IPS-NIHi7 (cell line): ENCODE measurements around the gene HJV.

Source experiments
- DNase-seq: peaks from one replicate; pipeline ENCODE4 v3.0.0; 2012; ENCODE audit warnings: mixed read lengths; ENCODE audit errors: extremely low spot score

The HJV gene

DNA sequence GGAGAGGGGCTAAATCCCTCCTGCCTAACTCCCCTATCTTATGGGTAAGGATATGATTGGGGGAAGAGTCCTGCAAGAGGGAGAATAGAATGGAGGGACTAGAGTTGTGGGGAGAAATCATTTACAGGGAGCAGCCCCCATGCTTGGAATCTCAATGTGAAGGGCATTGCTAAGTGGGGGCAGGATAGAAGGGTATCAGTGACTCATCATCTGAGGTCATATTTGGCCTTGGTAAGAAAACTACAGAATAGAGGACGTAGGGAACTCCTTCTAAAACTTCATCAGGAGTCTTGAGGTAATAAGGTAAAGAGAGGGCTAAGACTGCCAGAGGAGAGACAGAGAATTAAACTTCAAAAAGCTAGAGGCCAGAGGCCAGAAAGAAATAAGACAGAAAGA, 487 bp downstream of the HJV start:
- DNase-seq, result no peak

DNA sequence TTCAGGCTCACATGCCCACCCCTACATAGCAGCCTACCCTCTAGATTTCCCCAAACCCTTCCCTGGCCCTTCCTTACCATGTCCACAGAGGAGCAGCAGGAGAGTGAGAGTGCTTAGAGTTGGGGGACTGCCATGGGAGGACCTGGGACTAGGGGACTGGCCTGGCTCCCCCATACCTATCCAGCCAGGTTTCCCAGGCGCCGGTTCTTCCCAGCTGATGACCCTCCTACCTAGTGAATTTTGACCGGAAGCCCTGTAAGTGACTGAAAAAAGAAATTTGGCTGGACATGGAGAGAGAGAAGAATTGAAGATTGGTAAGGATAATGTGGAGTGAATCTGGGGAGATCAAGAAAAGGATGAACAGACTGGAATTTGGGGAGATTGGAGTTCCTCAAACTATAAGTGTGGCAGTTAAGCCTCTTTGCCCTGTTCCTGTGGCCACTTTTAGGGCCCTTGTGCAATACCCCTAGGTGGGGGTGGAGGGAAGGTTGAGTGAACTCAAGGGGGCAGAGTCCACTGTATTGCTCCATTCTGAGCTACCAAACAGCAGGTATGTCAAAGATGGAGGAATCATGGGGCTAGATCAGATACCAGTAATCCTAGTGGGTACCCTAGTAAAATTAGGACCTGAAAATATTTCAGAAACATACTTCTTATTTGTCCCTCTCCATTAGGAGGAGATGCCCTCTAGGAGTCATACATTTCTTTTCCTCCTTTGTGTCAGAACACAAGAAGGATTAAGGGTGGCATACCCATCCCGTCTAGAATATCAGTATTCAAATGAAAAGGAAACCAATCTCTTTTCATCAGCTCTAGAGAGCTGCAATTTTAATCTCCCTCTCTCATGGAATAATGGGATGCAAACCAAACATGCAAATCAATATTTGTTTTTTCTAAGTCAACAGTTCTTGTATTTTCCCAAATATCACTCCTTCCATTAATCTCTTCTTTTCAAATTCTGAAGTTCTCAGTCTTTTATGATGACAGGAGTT, 1.2 kb downstream of the HJV start:
- DNase-seq, result no peak

GRCh38 chr1:146019231-146020057, 2.1 kb downstream of the HJV start:
- peak; percentile 68 for DNase-seq

- DNase-seq, result no peak
These were observed 4.6 kb downstream of the HJV start for GRCh38 chr1:146016891-146017290.

- DNase-seq, result no peak
These were observed 8.0 kb downstream of the HJV start for GRCh38 chr1:146013559-146013922.

GRCh38 chr1:146012703-146013558, 8.6 kb downstream of the HJV start:
- DNase-seq, result peak; percentile 35

GRCh38 chr1:146010126-146010738, 11.3 kb downstream of the HJV start:
- DNase-seq, result no peak

DNA sequence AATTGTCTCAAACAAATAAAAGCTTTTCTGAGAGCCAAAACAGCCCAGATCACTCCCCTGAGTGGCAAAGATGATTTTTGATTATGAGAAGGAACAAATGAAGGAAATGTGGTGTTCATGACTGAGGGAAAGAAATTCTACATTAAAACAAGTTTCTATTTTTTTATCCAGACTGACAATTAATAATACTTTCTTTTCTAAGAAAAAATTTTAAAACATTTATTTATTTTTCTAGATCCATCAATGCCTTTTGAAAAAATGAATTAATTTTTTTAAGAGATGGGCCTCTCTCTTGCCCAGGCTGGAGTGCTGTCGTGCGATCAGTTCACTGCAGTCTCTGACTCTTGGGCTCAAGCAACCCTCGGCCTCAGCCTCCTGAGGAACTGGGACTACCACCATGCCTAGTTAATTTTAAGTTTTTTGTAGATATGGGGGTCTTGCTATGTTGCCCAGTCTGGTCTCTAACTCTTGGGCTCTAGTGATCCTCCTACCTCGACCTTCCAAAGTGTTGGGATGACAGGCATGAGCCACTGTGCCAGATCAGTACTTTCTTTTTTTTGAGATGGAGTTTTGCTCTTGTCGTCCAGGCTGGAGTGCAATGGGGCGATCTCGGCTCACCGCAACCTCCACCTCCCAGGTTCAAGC, 13.9 kb downstream of the HJV start:
- DNase-seq, result no peak

GRCh38 chr1:146001709-146002108, 19.8 kb downstream of the HJV start:
- DNase-seq, result no peak

GRCh38 chr1:145999321-146000024, 22.1 kb downstream of the HJV start:
- no peak for DNase-seq

DNA sequence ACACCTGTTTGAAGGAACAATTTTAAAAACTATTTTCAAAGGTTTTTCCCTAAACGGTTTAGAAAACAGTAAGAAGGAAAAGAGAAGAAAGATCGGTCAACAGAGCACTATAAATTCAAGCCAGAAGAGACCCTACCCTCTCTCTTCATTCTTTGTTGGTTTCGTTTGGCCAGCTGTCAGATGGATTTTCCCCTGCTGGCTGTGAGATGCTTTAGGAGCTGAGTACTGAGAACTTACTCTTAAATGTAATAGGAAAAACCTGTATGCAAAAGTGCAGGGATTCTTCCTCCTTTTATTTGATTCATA, 23.9 kb downstream of the HJV start:
- no peak for DNase-seq

- DNase-seq, result peak; percentile 38
These were observed 24.4 kb downstream of the HJV start for GRCh38 chr1:145997016-145997717.

- peak; percentile 100 for DNase-seq
These were observed 25.0 kb downstream of the HJV start, which contains the start of gene TXNIP for GRCh38 chr1:145996433-145997015. Gene TXNIP, minus strand, starts transcription at chr1:145996579. Its CDS starts 313 bp downstream, at chr1:145996266.

DNA sequence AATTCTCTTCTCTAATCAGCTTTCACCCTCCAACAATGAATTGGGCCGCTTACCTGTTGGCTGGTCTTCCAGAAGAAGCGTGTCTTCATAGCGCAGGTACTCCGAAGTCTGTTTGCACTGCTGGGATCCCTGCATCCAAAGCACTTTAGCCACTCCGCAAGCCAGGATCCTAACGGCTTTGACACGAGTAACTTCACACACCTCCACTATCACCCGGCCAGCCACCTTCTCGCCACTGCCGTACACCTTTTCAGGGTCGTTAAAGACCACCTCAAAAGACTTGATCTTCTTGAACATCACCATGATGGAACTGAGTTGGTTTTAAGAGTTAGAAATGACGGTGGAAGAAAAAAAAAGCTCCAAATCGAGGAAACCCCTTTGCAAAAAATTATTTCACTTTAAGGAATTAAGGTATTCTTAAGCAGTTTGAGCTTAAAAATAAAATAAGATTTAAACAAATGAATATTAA, 25.5 kb downstream of the HJV start:
- no peak for DNase-seq

DNA sequence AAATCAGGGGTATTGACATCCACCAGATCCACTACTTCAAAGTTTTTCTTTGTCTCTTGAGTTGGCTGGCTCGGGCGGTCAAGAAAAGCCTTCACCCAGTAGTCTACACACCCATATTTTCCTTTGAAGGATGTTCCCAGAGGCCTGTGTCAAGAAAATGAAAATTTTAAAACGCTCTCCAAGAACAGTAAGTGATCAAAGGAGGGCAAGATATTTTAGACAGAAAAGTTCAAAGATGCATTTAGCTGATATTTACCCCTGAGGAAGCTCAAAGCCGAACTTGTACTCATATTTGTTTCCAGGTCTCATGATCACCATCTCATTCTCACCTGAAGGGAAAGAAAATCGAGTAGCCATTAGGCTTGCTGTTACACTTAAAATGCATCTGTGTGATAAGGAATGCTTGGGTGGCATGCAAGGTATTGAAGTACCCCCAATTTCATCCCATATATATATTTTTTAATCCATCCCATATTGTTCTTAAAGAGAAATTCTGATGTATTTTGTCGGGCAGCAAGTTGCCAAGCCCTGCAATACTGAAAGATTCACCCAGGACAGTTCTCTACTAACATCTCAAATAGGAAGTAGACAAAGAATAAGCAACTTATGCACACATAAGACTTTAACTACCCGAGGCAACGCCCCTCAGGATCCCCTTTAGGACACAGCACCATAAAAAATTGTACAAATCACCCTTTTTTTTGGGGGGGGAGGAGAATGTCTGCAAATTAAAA, 26.2 kb downstream of the HJV start:
- DNase-seq, result no peak

- no peak for DNase-seq
These were observed 27.0 kb downstream of the HJV start for GRCh38 chr1:145994391-145995120.

DNA sequence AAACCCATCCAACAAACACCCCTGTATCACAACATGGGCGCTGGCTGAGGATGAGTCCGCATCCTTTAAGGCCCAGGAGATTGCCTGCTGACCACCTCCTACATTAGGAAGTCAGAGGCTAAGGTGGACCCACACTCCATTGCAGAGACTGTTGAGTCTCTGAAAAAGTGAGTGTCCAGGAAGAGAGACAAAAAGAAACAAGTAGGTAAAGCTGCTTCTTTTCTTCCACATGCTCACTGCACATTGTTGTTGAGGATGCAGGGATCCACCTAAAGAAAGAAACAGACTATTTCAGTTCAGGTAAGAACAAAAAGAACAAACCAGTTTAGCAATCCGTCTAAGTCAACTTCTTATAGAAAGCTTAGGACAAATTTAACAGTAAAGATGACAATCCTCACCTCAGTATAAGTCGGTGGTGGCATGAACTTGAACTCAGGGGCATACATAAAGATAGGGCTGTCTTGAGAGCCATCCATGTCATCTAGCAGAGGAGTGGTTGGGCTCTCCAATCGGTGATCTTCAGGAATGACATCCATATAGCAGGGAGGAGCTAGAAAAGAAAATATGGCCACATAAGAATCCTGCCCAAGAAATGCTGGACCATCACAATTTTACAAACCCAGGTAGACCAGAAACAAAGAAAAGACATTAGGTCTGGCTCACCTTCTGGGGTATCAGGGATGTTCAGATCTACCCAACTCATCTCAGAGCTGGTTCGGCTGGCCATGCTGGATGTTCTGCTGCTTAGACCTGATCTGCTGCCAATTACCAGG, 27.7 kb downstream of the HJV start:
- no peak for DNase-seq
